Ectodermal cell (in vitro differentiated cells): ENCODE measurements around the gene HS3ST6.

Source experiments
- H3K27ac ChIP-seq: 2 replicates; pipeline ENCODE4 v1.7.0; 2013; ENCODE audit warnings: mild to moderate bottlenecking, low read depth, low read length; ENCODE audit not compliant: insufficient read depth, poor library complexity, severe bottlenecking
- H3K27me3 ChIP-seq: 2 replicates; pipeline ENCODE4 v1.7.0; 2013; ENCODE audit warnings: mild to moderate bottlenecking, low read length; ENCODE audit not compliant: insufficient read depth, control insufficient read depth, poor library complexity, severe bottlenecking
- H3K36me3 ChIP-seq: one replicate; pipeline ENCODE4 v1.7.0; 2013; ENCODE audit warnings: low read length; ENCODE audit not compliant: control insufficient read depth, insufficient read depth
- H3K4me1 ChIP-seq: one replicate; pipeline ENCODE4 v1.7.0; 2013; ENCODE audit warnings: low read length; ENCODE audit not compliant: control insufficient read depth, insufficient read depth
- H3K4me3 ChIP-seq: 2 replicates; pipeline ENCODE4 v1.7.0; 2013; ENCODE audit warnings: low read depth, low read length, control low read depth; ENCODE audit not compliant: insufficient read depth
- H3K9me3 ChIP-seq: 2 replicates; pipeline ENCODE4 v1.7.0; 2013; ENCODE audit warnings: mild to moderate bottlenecking, low read length, moderate library complexity; ENCODE audit not compliant: control insufficient read depth
- WGBS, 2 experiments: methylation state at CpG; one replicate each; pipeline ENCODE4 v1.1.7; 2013; ENCODE audit warnings: missing lambda C conversion rate in 2 of 2; 5-methylcytosine and 5-hydroxymethylcytosine counted together

The HS3ST6 gene

GRCh38 chr16:1915732-1916639, 2.2 kb downstream of the HS3ST6 start:
- H3K27me3 ChIP-seq: peaks cover 54% of the 10 kb centered on the region
- WGBS, 2 experiments: 65 to 68% methylated on average over 25 of the region's 25 CpGs
- H3K4me1 ChIP-seq: peaks cover 43% of the 10 kb centered on the region
- H3K36me3 ChIP-seq: no peaks in the 10 kb centered on the region
- H3K4me3 ChIP-seq: no peak overlapping the region
- H3K9me3 ChIP-seq: no peaks in the 10 kb centered on the region
- H3K27ac ChIP-seq: no peak overlapping the region

DNA sequence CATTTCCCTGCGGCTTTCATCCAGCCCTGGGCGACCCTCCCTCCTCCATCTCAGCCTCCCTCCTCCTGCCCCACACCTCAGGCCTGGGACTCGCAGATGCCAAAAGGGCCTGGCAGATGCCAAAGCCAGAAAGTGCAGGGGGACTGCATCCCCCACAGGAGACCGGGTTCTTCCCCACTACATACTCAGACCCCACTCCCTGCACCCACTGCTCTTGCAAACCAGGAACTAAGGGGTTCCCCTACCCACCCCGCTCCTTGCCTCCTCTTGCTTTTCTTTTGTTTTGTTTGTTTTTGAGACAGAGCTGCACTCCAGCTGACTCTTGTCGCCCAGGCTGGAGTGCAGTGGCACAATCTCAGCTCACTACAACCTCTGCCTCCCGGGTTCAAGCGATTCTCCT, 3.2 kb downstream of the HS3ST6 start:
- Histone ChIP-seq H3K9me3 (no peaks in the 10 kb centered on the region), H3K4me3 (no peak overlapping the region), H3K36me3 (no peaks in the 10 kb centered on the region), H3K27ac (no peak overlapping the region), H3K4me1 (peaks cover 37% of the 10 kb centered on the region), H3K27me3 (peaks cover 44% of the 10 kb centered on the region)
- 62 to 64% methylated on average over 8 of the region's 8 CpGs for WGBS, 2 experiments

DNA sequence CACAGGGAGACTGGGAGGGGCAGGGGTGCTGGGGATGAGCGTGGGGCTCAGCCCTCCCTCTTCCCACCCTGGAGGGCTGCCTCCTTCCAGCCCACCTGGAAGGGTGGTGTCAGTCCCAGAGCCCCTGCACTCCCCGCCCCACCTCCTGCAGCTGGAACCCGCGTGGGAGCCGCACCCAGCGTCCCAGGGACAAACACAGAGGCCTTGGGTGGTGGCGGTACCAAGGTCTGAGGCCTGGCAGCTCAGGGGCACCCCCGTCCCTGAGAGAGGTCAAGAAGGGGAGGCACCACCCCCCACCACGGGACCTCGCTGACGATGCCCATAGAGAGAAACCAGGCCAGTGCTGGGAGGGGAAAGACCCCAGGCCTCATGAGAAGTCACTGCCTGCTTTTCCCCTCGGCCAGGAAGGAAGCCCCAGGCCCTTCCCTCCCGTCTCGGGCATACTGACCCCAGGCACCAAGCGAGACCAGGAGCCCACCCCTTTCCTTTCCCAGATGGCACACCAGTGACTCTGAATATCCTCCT, 4.1 kb downstream of the HS3ST6 start:
- Histone ChIP-seq H3K4me1 (peaks cover 40% of the 10 kb centered on the region), H3K36me3 (no peaks in the 10 kb centered on the region), H3K27me3 (peaks cover 36% of the 10 kb centered on the region), H3K9me3 (no peaks in the 10 kb centered on the region), H3K4me3 (no peak overlapping the region), H3K27ac (no peak overlapping the region)
- 60 to 67% methylated on average over 15 of the region's 15 CpGs for WGBS, 2 experiments

GRCh38 chr16:1913327-1914083, 4.7 kb downstream of the HS3ST6 start:
- 73 to 77% methylated on average over 17 to 21 of the region's 21 CpGs for WGBS, 2 experiments
- no peak overlapping the region for H3K4me3 ChIP-seq
- H3K4me1 ChIP-seq: peaks cover 40% of the 10 kb centered on the region
- H3K36me3 ChIP-seq: no peaks in the 10 kb centered on the region
- H3K9me3 ChIP-seq: no peaks in the 10 kb centered on the region
- peaks cover 29% of the 10 kb centered on the region for H3K27me3 ChIP-seq
- no peak overlapping the region for H3K27ac ChIP-seq

DNA sequence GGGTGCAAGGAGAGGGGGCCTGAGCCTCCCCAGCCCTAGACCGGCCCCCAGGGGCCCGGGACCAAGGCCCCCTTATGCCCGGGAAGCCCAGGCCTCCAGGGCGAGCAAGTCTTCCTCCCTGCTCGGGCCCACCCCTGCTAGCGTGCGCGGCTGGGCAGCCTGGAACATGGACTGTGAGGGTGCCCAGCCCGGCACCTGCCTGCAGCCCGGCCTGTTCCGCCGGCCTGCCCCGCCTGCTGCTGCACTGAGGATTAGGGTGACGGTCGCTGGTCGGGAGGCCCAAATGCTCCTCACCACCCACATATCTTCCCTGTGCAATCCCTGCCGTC, 6.0 kb downstream of the HS3ST6 start:
- Histone ChIP-seq H3K4me1 (peaks cover 41% of the 10 kb centered on the region), H3K36me3 (no peaks in the 10 kb centered on the region), H3K4me3 (no peak overlapping the region), H3K27ac (no peak overlapping the region), H3K9me3 (no peaks in the 10 kb centered on the region), H3K27me3 (peaks cover 18% of the 10 kb centered on the region)
- WGBS, 2 experiments: 91 to 95% methylated on average over 17 of the region's 17 CpGs

- Histone ChIP-seq H3K4me3 (no peak overlapping the region), H3K9me3 (no peaks in the 10 kb centered on the region), H3K4me1 (peaks cover 37% of the 10 kb centered on the region), H3K27me3 (peaks cover 13% of the 10 kb centered on the region), H3K27ac (no peak overlapping the region), H3K36me3 (no peaks in the 10 kb centered on the region)
- 95 to 96% methylated on average over 59 of the region's 59 CpGs for WGBS, 2 experiments
Measured at GRCh38 chr16:1911467-1912214, 6.6 kb downstream of the HS3ST6 start.

- no peaks in the 10 kb centered on the region for H3K9me3 ChIP-seq
- no peak overlapping the region for H3K4me3 ChIP-seq
- peaks cover 36% of the 10 kb centered on the region for H3K4me1 ChIP-seq
- H3K27ac ChIP-seq: no peak overlapping the region
- peaks cover 4% of the 10 kb centered on the region for H3K27me3 ChIP-seq
- H3K36me3 ChIP-seq: no peaks in the 10 kb centered on the region
- 87% methylated on average over 18 of the region's 18 CpGs for WGBS, 2 experiments
Measured at GRCh38 chr16:1909561-1910231, 8.5 kb downstream of the HS3ST6 start.

- no peaks in the 10 kb centered on the region for H3K36me3 ChIP-seq
- no peaks in the 10 kb centered on the region for H3K9me3 ChIP-seq
- no peak overlapping the region for H3K4me3 ChIP-seq
- peaks cover 4% of the 10 kb centered on the region for H3K27me3 ChIP-seq
- H3K27ac ChIP-seq: no peak overlapping the region
- peaks cover 36% of the 10 kb centered on the region for H3K4me1 ChIP-seq
- 77 to 78% methylated on average over 9 of the region's 9 CpGs for WGBS, 2 experiments
Measured at GRCh38 chr16:1908983-1909382, 9.2 kb downstream of the HS3ST6 start.

- 74 to 76% methylated on average over 17 of the region's 17 CpGs for WGBS, 2 experiments
- Histone ChIP-seq H3K9me3 (no peaks in the 10 kb centered on the region), H3K27me3 (peaks cover 4% of the 10 kb centered on the region), H3K4me3 (no peak overlapping the region), H3K4me1 (peaks cover 29% of the 10 kb centered on the region), H3K27ac (no peak overlapping the region), H3K36me3 (no peaks in the 10 kb centered on the region)
Measured at GRCh38 chr16:1908184-1908583, 10.0 kb downstream of the HS3ST6 start.
